Gastroesophageal sphincter (tissue), 3 donors: ENCODE measurements around the gene SNED1.

Experiments used
- CTCF ChIP-seq, 4 experiments: fragments of 200-600 bp in 2 of 4; fragments of 450-650 bp in 2 of 4; sonication (generic) in 1 of 4; IDR thresholded peaks; one replicate each; pipeline ENCODE4 v1.5.1; 2017 to 2019; ENCODE audit warnings: antibody characterized with exemption in 4 of 4, mild to moderate bottlenecking in 2 of 4, moderate library complexity in 2 of 4
- POLR2AphosphoS5 ChIP-seq: sonication (generic); formaldehyde crosslinking; IDR thresholded peaks from one replicate; pipeline ENCODE4 v1.6.1; 2017; ENCODE audit warnings: antibody characterized with exemption

GRCh38 chr2:241084856-241085444 lies 86.5 kb downstream of the SNED1 start:
- TF ChIP-seq CTCF (IDR thresholded peaks at IDR 0.05) (no peak), POLR2AphosphoS5 (no peak)
